HG03571 (cell line): ENCODE data around the gene POLR2B.
"Not testable (repeated sequence)": the region's sequence is repeated elsewhere in the genome, so short reads cannot be mapped to it uniquely, and the experiment has no call there.

ENCODE experiments used
- ATAC-seq: cut with Tn5 transposase; IDR thresholded peaks from one replicate; pipeline ENCODE4 v1.9.1; 2021; ENCODE audit not compliant: unreplicated experiment

POLR2B gene

GRCh38 chr4:56986192-56986591 lies 7.5 kb downstream of the POLR2B start:
- ATAC-seq, result no peak

DNA sequence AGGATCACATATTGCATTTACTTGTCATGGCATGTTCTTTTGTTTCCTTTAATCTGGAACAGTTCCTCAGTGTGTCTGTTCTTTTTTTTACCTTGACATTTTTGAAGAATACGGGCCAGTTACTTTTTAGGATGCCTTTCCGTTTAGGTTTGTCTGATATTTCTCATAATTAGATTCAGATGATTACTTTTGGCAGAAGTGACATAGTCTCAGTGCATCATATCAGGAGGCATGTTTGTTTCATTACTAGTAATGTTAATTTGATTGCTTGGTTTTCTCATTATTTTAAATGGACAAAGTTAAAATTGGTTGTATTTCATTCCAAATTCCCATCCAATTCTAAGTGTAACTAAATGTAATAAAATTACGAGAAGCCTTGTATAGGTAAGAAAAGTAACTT lies 8.3 kb downstream of the POLR2B start:
- ATAC-seq, result no peak

- no peak for ATAC-seq
These were observed 11.6 kb downstream of the POLR2B start for GRCh38 chr4:56990109-56990905.

- no peak for ATAC-seq
These were observed 16.8 kb downstream of the POLR2B start for GRCh38 chr4:56995525-56995924.

DNA sequence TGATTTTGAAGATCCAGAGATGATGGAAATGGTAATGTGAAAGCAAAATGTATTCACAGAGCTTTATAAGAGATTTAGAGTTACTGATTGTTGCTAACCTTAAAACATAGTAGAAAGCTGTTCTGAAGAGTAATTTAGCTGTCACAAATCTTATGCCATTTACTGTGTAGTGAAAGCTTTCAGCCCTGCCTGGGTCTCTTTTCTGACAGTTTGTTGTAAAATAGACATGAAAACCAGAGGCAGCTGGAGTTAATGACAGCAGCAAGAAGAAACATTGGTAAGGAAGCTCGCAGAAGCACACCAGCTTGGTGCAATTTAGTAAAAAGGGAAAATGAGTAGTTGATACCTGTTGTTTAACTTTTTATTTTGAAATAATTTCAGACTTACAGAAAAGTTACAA lies 21.1 kb downstream of the POLR2B start:
- ATAC-seq, result no peak

GRCh38 chr4:57013543-57014120 lies 34.9 kb downstream of the POLR2B start:
- no peak for ATAC-seq

- ATAC-seq, result no peak
These were observed 40.3 kb downstream of the POLR2B start for GRCh38 chr4:57018980-57019379.

DNA sequence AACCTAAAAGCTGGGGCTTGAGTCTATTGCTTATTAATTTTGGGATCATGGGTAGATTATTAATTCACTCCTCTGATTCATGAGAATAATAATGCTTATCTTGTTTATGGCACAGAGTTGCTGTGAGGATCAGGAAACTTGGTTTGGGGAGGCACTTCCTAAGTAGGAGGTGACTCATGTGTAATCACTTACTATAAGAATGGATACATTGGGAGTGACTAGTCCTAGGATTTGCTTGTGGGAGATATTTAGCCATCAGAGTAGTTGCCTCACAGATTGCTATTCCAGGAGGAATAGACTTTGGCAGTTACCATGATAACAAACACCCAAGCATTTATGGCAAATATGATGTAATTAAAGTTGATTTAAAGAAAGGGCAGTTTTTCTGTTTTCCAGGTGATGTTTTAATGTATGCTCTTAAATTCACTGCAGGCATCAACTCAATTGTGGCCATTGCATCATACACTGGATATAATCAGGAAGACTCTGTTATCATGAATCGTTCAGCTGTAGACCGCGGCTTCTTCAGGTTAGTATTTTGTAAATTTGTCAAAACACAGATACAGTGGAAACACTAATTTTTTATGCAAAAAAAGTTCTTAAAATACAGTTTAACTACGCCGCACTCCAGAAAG lies 41.9 kb downstream of the POLR2B start:
- ATAC-seq, result no peak

DNA sequence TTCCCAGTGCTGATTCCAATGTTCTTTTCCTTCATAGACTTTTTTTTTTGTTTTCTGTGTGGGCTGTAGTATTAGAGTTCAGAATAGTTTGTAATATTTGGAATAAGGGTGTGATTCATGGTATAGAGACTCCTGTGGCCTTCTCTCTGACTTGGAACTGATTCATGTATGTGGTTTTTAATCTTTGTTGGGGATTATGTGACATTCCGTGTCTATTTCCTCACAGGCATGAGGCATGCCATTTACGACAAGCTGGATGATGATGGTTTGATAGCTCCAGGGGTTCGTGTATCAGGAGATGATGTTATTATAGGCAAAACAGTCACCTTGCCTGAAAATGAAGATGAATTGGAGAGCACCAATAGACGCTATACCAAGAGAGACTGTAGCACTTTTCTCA lies 44.4 kb downstream of the POLR2B start:
- no peak for ATAC-seq

DNA sequence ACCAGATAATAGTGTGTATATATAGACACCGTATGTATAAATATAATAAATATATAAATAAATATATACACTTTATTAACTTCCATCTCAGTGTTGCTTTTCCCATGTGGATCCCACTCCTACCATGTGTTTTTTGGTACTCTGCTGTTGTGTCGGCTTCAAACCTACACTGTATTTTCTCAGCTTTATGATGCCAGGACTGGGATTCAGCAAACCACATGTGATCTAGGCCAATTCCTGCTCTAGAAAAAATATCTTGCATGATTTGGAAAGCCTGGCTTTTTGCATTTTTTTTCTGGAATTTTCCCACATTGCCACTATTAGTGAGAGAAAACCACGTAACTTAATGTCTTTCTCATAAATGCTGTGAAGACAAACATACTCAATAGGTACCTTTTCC lies 55.8 kb downstream of the POLR2B start:
- no peak for ATAC-seq

- no peak for ATAC-seq
These were observed 59.4 kb downstream of the POLR2B start for GRCh38 chr4:57037982-57038604.

DNA sequence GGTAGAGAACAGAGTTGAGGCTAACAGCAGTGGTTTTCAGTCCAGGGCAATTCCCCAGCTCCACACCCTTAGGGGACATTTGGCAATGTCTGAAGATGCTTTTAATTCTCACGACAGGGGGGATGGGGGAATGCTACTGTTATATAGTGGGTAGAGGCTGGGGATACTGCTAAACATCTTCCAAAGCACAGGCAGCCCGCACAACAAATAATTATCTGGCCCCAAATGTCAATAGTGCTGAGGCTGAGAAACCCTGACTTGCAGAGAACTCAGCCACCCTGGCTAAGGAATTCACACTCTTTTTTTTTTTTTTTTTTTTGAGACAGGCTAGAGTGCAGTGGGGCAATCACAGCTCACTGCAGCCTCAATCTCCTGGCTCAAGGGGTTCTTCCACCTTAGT lies 60.6 kb downstream of the POLR2B start:
- ATAC-seq, result no peak

- no peak for ATAC-seq
These were observed 61.8 kb downstream of the POLR2B start for GRCh38 chr4:57040510-57040909.

GRCh38 chr4:57041020-57041419 lies 62.3 kb downstream of the POLR2B start:
- ATAC-seq, result no peak

GRCh38 chr4:57042711-57043169 lies 64.0 kb downstream of the POLR2B start:
- no peak for ATAC-seq

DNA sequence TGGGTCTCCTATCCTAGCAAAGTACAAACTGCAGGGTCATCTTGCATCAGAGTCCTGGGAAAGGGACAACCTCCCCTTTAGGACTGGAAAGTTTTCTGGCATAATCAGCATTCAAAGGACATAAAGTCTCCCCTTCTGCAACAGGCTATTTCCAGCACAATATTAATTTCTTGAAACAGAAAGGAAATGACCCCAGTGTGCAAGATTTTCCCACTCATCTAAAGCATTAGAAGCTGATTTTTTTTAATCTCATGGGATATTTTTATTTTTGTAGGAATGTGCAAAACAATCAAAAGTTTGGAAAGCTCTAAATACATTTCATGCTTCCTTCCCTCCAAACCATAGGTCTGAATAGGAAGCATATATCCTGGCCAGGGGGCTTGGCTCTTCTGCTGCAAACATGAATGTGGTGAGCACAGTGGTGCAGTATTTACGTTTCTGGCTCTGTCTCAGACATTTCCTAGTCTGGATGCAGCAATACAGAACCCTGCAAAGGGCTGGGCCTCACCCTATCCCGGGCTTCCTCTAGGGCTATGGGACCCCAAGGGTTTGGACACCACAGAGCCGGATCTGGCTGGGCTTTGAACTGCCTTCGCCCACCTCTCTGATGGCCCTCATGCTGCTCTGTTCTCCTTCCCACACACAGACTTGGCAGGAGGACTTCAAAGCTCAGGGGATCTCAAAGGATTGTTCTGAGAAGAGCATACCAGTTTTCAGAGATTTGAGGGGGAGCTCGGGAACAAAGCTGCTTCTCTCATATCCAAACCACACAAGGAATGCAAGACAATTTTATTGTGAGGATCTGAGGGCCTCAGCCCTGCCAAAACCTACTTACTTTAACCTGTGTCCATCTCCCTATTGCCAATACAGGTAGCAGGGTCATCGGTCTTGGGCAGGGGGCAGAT lies 64.9 kb downstream of the POLR2B start:
- no peak for ATAC-seq

- ATAC-seq, result no peak
These were observed 65.6 kb downstream of the POLR2B start for GRCh38 chr4:57044279-57044678.

- no peak for ATAC-seq
These were observed 66.3 kb downstream of the POLR2B start for GRCh38 chr4:57044996-57045395.

DNA sequence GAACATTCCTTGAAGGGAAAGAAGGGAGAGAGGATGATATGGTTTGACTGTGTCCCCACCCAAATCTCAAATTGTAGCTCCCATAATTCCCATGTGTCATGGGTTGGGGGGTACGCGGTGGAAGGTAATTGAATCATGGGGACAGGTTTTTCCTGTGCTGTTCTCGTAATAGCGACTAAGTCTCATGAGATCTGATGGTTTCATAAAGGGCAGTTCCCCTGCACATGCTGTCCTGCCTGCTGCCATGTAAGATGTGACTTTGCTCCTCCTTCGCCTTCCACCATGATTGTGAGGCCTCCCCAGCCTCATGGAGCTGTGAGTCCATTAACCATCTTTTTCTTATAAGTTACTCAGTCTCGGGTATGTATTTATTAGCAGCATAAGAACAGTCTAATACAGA lies 68.3 kb downstream of the POLR2B start:
- ATAC-seq, result not testable (repeated sequence)

DNA sequence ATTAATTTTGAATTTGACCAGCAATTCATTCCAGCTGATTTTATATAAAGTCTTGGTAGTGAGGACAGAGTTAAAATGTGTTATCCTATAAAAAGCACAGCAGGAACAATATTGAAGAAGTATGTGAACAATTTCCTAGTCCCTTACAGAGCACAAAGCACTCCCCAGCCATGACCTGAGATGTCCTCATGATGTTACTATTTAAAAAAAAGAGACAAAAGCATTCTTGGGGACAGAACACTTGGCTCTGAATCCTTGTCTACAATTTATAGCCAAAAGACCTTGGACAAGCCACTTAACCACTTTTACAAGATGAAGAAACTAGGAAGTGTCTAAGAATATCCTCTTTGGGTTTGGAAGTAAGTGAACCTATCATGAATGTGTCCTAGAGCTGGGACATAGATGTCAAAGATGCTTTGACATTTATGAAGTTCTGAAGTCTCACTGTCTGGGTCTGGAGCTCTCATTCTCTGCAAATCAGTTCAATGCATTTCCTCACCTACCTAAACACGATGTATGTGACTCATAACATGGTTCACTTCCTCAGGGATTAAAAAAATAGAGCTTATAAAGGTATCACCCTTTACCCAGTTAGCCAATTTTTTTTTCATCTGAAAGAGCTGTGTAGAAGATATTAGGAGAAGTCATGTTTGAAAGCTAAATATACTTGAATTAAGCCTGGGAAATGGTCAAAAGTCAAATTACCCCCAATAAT lies 70.1 kb downstream of the POLR2B start:
- ATAC-seq, result no peak
